Stimulated activated memory B cell treated with anti-CD40 and anti-IgM and Interleukin-4, amounts not matched to agents 10 μg/mL and 1 μg/mL and 100 μg/mL, for 72 hours (primary cell): ENCODE measurements around the gene TP63.
"Not testable (repeated sequence)": the region's sequence is repeated elsewhere in the genome, so short reads cannot be mapped to it uniquely, and the experiment has no call there.

Experiments used
- ATAC-seq: fragments of 150-1000 bp; cut with Tn5 transposase; 2 replicates; pipeline ENCODE4 v1.10.0; 2021
- H3K27ac Mint-ChIP-seq: one replicate; pipeline ENCODE4 v1.8.0; 2022; ENCODE audit warnings: mild to moderate bottlenecking, mixed read lengths
- H3K27me3 Mint-ChIP-seq: one replicate; pipeline ENCODE4 v1.8.0; 2022; ENCODE audit warnings: mixed read lengths
- H3K36me3 Mint-ChIP-seq: one replicate; pipeline ENCODE4 v1.8.0; 2022; ENCODE audit warnings: mixed read lengths
- H3K4me1 Mint-ChIP-seq: one replicate; pipeline ENCODE4 v1.8.0; 2022; ENCODE audit warnings: mixed read lengths
- H3K4me3 Mint-ChIP-seq: one replicate; pipeline ENCODE4 v1.8.0; 2022; ENCODE audit warnings: mild to moderate bottlenecking, moderate library complexity, mixed read lengths
- H3K9me3 Mint-ChIP-seq: one replicate; pipeline ENCODE4 v1.8.0; 2022; ENCODE audit warnings: mixed read lengths

TP63 gene

GRCh38 chr3:189606774-189607173, 24.4 kb upstream of the TP63 start:
- H3K4me1 Mint-ChIP-seq, result no peaks in the 10 kb centered on the region
- peaks cover 15% of the 10 kb centered on the region for H3K9me3 Mint-ChIP-seq
- H3K4me3 Mint-ChIP-seq, result no peak overlapping the region
- H3K27ac Mint-ChIP-seq, result no peak overlapping the region
- ATAC-seq, result no peak
- H3K27me3 Mint-ChIP-seq, result no peaks in the 10 kb centered on the region
- H3K36me3 Mint-ChIP-seq, result no peaks in the 10 kb centered on the region

- not testable (repeated sequence) for ATAC-seq, H3K4me1 Mint-ChIP-seq, H3K27ac Mint-ChIP-seq, H3K4me3 Mint-ChIP-seq, H3K27me3 Mint-ChIP-seq, H3K36me3 Mint-ChIP-seq
- H3K9me3 Mint-ChIP-seq, result peaks cover 20% of the 10 kb centered on the region
Observed at GRCh38 chr3:189612641-189613040, 18.5 kb upstream of the TP63 start.

GRCh38 chr3:189613122-189613521, 18.1 kb upstream of the TP63 start:
- no peak overlapping the region for H3K27ac Mint-ChIP-seq
- no peaks in the 10 kb centered on the region for H3K36me3 Mint-ChIP-seq
- H3K4me1 Mint-ChIP-seq, result no peaks in the 10 kb centered on the region
- H3K9me3 Mint-ChIP-seq, result peaks cover 20% of the 10 kb centered on the region
- no peak overlapping the region for H3K4me3 Mint-ChIP-seq
- no peaks in the 10 kb centered on the region for H3K27me3 Mint-ChIP-seq
- ATAC-seq, result no peak

GRCh38 chr3:189621948-189622603, 9.1 kb upstream of the TP63 start:
- no peak for ATAC-seq
- H3K36me3 Mint-ChIP-seq, result no peaks in the 10 kb centered on the region
- no peaks in the 10 kb centered on the region for H3K9me3 Mint-ChIP-seq
- no peaks in the 10 kb centered on the region for H3K27me3 Mint-ChIP-seq
- H3K27ac Mint-ChIP-seq, result no peak overlapping the region
- H3K4me3 Mint-ChIP-seq, result no peak overlapping the region
- H3K4me1 Mint-ChIP-seq, result no peaks in the 10 kb centered on the region

GRCh38 chr3:189622629-189623028, 8.6 kb upstream of the TP63 start:
- H3K27me3 Mint-ChIP-seq, result no peaks in the 10 kb centered on the region

GRCh38 chr3:189624130-189624529, 7.1 kb upstream of the TP63 start:
- H3K27me3 Mint-ChIP-seq, result no peaks in the 10 kb centered on the region
- ATAC-seq, result no peak
- H3K9me3 Mint-ChIP-seq, result no peaks in the 10 kb centered on the region
- H3K4me1 Mint-ChIP-seq, result no peaks in the 10 kb centered on the region
- H3K4me3 Mint-ChIP-seq, result no peak overlapping the region
- no peak overlapping the region for H3K27ac Mint-ChIP-seq
- H3K36me3 Mint-ChIP-seq, result no peaks in the 10 kb centered on the region

More at GRCh38 chr3:189622629-189623028, 8.6 kb upstream of the TP63 start:
- H3K36me3 Mint-ChIP-seq, result no peaks in the 10 kb centered on the region
- H3K4me1 Mint-ChIP-seq, result no peaks in the 10 kb centered on the region
- H3K27ac Mint-ChIP-seq, result no peak overlapping the region
- ATAC-seq, result no peak
- no peaks in the 10 kb centered on the region for H3K9me3 Mint-ChIP-seq
- no peak overlapping the region for H3K4me3 Mint-ChIP-seq

- H3K27me3 Mint-ChIP-seq, result no peaks in the 10 kb centered on the region
- H3K4me3 Mint-ChIP-seq, result no peak overlapping the region
- H3K27ac Mint-ChIP-seq, result no peak overlapping the region
- no peaks in the 10 kb centered on the region for H3K9me3 Mint-ChIP-seq
- no peak for ATAC-seq
- H3K4me1 Mint-ChIP-seq, result no peaks in the 10 kb centered on the region
- H3K36me3 Mint-ChIP-seq, result no peaks in the 10 kb centered on the region
Observed at GRCh38 chr3:189625071-189625470, 6.1 kb upstream of the TP63 start.

- no peaks in the 10 kb centered on the region for H3K36me3 Mint-ChIP-seq
- H3K9me3 Mint-ChIP-seq, result no peaks in the 10 kb centered on the region
- no peaks in the 10 kb centered on the region for H3K27me3 Mint-ChIP-seq
- no peak for ATAC-seq
- H3K4me1 Mint-ChIP-seq, result no peaks in the 10 kb centered on the region
- H3K27ac Mint-ChIP-seq, result no peak overlapping the region
- H3K4me3 Mint-ChIP-seq, result no peak overlapping the region
Observed at GRCh38 chr3:189625572-189625971, 5.6 kb upstream of the TP63 start.

- Mint-ChIP-seq H3K36me3 (no peaks in the 10 kb centered on the region), H3K27ac (no peak overlapping the region), H3K27me3 (no peaks in the 10 kb centered on the region), H3K9me3 (no peaks in the 10 kb centered on the region), H3K4me1 (peaks cover 6% of the 10 kb centered on the region), H3K4me3 (no peak overlapping the region)
- ATAC-seq, result no peak
Observed at GRCh38 chr3:189626286-189626685, 4.9 kb upstream of the TP63 start.

- Mint-ChIP-seq H3K9me3 (no peaks in the 10 kb centered on the region), H3K4me3 (peak overlapping the region; percentile 23), H3K27ac (peak overlapping the region; percentile 69), H3K27me3 (no peaks in the 10 kb centered on the region), H3K4me1 (peaks cover 6% of the 10 kb centered on the region), H3K36me3 (no peaks in the 10 kb centered on the region)
- no peak for ATAC-seq
Observed at GRCh38 chr3:189629803-189630455, 1.3 kb upstream of the TP63 start.

- Mint-ChIP-seq H3K27ac (peak overlapping the region; percentile 69), H3K27me3 (no peaks in the 10 kb centered on the region), H3K9me3 (no peaks in the 10 kb centered on the region), H3K36me3 (no peaks in the 10 kb centered on the region), H3K4me3 (peak overlapping the region; percentile 65), H3K4me1 (peaks cover 6% of the 10 kb centered on the region)
- ATAC-seq, result peak; percentile 64
Observed at GRCh38 chr3:189630767-189631372, 319 bp upstream of the TP63 start.

- no peaks in the 10 kb centered on the region for H3K27me3 Mint-ChIP-seq
- no peaks in the 10 kb centered on the region for H3K36me3 Mint-ChIP-seq
- no peak for ATAC-seq
- no peaks in the 10 kb centered on the region for H3K9me3 Mint-ChIP-seq
- H3K4me3 Mint-ChIP-seq, result no peak overlapping the region
- peaks cover 6% of the 10 kb centered on the region for H3K4me1 Mint-ChIP-seq
- H3K27ac Mint-ChIP-seq, result peak overlapping the region; percentile 69
Observed at GRCh38 chr3:189631409-189631808, 220 bp downstream of the TP63 start.

- no peak for ATAC-seq
- no peak overlapping the region for H3K4me3 Mint-ChIP-seq
- H3K27ac Mint-ChIP-seq, result peak overlapping the region; percentile 10
- H3K36me3 Mint-ChIP-seq, result no peaks in the 10 kb centered on the region
- no peaks in the 10 kb centered on the region for H3K9me3 Mint-ChIP-seq
- H3K27me3 Mint-ChIP-seq, result no peaks in the 10 kb centered on the region
- H3K4me1 Mint-ChIP-seq, result peaks cover 6% of the 10 kb centered on the region
Observed at GRCh38 chr3:189632242-189632641, 1.1 kb downstream of the TP63 start.

GRCh38 chr3:189635339-189635738, 4.2 kb downstream of the TP63 start:
- no peaks in the 10 kb centered on the region for H3K27me3 Mint-ChIP-seq
- H3K4me1 Mint-ChIP-seq, result peaks cover 6% of the 10 kb centered on the region
- H3K4me3 Mint-ChIP-seq, result no peak overlapping the region
- no peaks in the 10 kb centered on the region for H3K36me3 Mint-ChIP-seq
- H3K9me3 Mint-ChIP-seq, result no peaks in the 10 kb centered on the region
- H3K27ac Mint-ChIP-seq, result no peak overlapping the region
- ATAC-seq, result no peak

- H3K9me3 Mint-ChIP-seq, result no peaks in the 10 kb centered on the region
- no peak overlapping the region for H3K27ac Mint-ChIP-seq
- peaks cover 2% of the 10 kb centered on the region for H3K4me1 Mint-ChIP-seq
- no peak for ATAC-seq
- no peak overlapping the region for H3K4me3 Mint-ChIP-seq
- no peaks in the 10 kb centered on the region for H3K27me3 Mint-ChIP-seq
- no peaks in the 10 kb centered on the region for H3K36me3 Mint-ChIP-seq
Observed at GRCh38 chr3:189636048-189636447, 4.9 kb downstream of the TP63 start.

GRCh38 chr3:189637750-189638149, 6.6 kb downstream of the TP63 start:
- Mint-ChIP-seq H3K4me3 (no peak overlapping the region), H3K4me1 (no peaks in the 10 kb centered on the region), H3K27me3 (no peaks in the 10 kb centered on the region), H3K9me3 (no peaks in the 10 kb centered on the region), H3K27ac (no peak overlapping the region), H3K36me3 (no peaks in the 10 kb centered on the region)
- no peak for ATAC-seq
